C4-2B (cell line): ENCODE results near the gene KAZN.

Source experiments
- H3K27ac ChIP-seq: fragments of 450-650 bp; 2 replicates; pipeline ENCODE4 v1.5.1; 2017
- ZFX ChIP-seq: fragments of 450-650 bp; IDR thresholded peaks from 2 replicates; pipeline ENCODE4 v1.6.1; 2017
- TF ChIP-seq, protein P1 (sequence below): fragments of 450-650 bp; conservative IDR thresholded peaks from 2 replicates; pipeline ENCODE4 v1.5.1; 2017; ENCODE audit warnings: mild to moderate bottlenecking

Gene KAZN

GRCh38 chr1:14815175-14815877 lies 216.8 kb downstream of the KAZN start:
- no peak overlapping the region for H3K27ac ChIP-seq
- no peak for TF ChIP-seq ZFX
- TF ChIP-seq, protein P1, sequence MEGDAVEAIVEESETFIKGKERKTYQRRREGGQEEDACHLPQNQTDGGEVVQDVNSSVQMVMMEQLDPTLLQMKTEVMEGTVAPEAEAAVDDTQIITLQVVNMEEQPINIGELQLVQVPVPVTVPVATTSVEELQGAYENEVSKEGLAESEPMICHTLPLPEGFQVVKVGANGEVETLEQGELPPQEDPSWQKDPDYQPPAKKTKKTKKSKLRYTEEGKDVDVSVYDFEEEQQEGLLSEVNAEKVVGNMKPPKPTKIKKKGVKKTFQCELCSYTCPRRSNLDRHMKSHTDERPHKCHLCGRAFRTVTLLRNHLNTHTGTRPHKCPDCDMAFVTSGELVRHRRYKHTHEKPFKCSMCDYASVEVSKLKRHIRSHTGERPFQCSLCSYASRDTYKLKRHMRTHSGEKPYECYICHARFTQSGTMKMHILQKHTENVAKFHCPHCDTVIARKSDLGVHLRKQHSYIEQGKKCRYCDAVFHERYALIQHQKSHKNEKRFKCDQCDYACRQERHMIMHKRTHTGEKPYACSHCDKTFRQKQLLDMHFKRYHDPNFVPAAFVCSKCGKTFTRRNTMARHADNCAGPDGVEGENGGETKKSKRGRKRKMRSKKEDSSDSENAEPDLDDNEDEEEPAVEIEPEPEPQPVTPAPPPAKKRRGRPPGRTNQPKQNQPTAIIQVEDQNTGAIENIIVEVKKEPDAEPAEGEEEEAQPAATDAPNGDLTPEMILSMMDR, result no peak

DNA sequence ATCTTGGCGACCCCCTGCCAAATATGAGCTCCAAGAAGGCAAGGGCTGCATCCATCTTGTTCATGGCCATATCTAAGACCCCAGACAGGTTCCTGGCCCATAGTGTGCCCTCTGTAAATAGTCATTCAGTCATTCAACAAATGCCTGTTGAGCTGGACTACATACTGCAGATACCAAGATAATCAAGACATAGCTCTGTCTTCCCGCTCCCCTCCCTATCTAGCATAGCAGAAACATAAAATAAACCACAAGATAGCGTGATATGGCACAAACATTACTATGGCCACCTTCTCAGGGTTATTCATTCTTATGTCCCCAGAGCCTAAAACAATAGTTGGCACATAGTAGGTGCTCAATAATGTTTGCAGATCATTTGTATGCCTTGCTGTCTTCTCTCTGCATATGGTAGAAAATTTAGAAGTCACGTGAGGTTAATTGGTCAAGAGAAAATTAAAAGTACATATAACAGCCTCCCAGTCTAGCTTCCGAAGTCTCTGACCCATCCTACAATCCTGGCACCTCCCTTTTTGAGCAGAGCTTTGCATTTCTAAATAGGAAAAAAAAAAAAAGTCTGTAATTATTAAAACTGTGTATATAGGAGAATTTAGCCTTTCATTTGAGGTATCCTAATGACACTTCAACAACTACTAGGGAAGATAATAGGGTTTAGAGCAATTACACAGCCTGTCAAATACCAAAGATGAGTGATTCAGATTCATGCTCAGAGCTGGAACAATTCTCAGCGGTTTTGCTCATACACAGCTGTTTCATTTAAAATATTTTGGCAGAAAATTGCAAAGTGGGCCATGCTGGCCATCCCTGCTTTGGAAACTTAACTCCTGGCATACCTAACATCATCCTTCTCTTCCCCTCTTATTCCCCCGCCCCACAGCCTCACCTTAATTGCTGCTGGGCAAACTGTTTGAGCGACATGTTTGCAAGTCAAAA lies 219.0 kb downstream of the KAZN start:
- TF ChIP-seq ZFX, result no peak
- TF ChIP-seq, protein P1, result no peak
- H3K27ac ChIP-seq, result no peak overlapping the region

DNA sequence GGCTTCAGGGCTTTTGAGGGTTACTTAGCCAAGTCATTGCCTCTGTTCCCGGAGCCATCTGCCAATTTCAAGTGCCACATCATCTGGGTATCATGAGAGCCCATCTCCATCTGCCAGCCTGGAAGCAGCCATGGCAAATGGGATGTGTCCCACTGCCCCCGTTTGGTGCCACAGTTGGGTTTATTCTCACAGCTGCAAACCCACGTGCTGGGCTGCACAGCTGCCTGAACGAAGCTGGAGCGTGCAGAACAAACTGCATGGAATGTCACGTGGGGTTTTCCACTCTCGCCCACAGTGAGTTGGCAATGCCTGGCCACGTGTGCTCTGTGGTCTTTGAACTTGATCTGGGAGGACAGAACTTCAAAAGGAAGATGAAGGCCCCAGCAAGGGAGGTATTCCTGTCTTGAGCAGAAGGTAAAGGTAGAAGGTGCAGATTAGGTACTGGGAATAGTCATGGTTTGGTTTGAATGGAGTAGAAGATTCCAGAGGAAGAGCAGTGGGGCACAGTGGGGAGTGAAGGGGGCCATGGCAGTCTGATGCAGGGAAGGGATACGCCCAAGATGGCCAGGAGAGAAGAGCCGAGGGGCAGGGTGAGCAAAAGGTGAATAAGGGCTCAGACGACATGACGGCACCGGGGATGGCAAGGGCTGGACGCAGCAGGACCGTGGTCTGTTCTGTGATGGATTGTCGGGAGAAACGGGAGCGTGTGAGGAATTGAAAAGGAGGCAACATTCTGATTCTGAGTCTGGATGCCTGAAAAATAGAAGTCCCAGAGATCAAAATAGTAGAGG lies 222.0 kb downstream of the KAZN start:
- H3K27ac ChIP-seq, result no peak overlapping the region
- TF ChIP-seq, protein P1, result no peak
- TF ChIP-seq ZFX, result no peak

GRCh38 chr1:14822493-14822892 lies 224.0 kb downstream of the KAZN start:
- no peak overlapping the region for H3K27ac ChIP-seq
- TF ChIP-seq, protein P1, result no peak
- no peak for TF ChIP-seq ZFX

GRCh38 chr1:14822996-14823395 lies 224.5 kb downstream of the KAZN start:
- no peak overlapping the region for H3K27ac ChIP-seq
- no peak for TF ChIP-seq ZFX
- TF ChIP-seq, protein P1, result no peak

- no peak for TF ChIP-seq ZFX
- TF ChIP-seq, protein P1, result no peak
- no peak overlapping the region for H3K27ac ChIP-seq
Measured at GRCh38 chr1:14824314-14824915, 225.9 kb downstream of the KAZN start.
